Heart left ventricle (tissue), 13 donors: ENCODE measurements around the gene ZSCAN32.

ENCODE experiments used
- POLR2A ChIP-seq, 2 donors: fragments of 450-650 bp; IDR thresholded peaks; one replicate each; pipeline ENCODE4 v1.6.1; 2017; ENCODE audit warnings: antibody characterized with exemption in 2 of 2, mild to moderate bottlenecking in 2 of 2, moderate library complexity in 2 of 2
- TF ChIP-seq, protein P1 (sequence below), 12 donors: fragments of 200-600 bp; sonication (generic) in 4 of 12; IDR thresholded peaks; one replicate each; pipeline versions ENCODE4 v1.5.0 to v1.8.0; 2018 to 2022; ENCODE audit warnings: antibody characterized with exemption in 12 of 12, mild to moderate bottlenecking in 5 of 12
- donor health status: ischemic (EF 13 %, LVEDD 7.1; RV severe dilation, severe dysfunction).
- donor health status: DM: no; HTN: yes; CAD: no.
- donor health status: DM: no; HTN: no; CAD: no.
- donor health status: ischemic (EF 25% LVEDD 6.9; RV normal size, moderate dysfunction).
- donor health status: ischemic (EF 25% LVEDD 5.7; RV mildly dilated, moderate dysfunction).
- donor health status: ischemic (EF 35%, LVEDD 5.7; RV mildly dilated, moderate dysfunction).
- donor health status: nonischemic (EF 11% LVEDD 7.7; RV severe dilation, severe dysfunction).
- donor health status: DM: yes; HTN: yes; CAD: no.
- donor health status: PGD.
- donor health status: ischemic (EF 29% LVEDD 5.4; RV normal size, mild dysfunction).
- donor health status: nonischemic (EF 23%, LVEDD 6.1; RV moderate dilation, normal function).

DNA sequence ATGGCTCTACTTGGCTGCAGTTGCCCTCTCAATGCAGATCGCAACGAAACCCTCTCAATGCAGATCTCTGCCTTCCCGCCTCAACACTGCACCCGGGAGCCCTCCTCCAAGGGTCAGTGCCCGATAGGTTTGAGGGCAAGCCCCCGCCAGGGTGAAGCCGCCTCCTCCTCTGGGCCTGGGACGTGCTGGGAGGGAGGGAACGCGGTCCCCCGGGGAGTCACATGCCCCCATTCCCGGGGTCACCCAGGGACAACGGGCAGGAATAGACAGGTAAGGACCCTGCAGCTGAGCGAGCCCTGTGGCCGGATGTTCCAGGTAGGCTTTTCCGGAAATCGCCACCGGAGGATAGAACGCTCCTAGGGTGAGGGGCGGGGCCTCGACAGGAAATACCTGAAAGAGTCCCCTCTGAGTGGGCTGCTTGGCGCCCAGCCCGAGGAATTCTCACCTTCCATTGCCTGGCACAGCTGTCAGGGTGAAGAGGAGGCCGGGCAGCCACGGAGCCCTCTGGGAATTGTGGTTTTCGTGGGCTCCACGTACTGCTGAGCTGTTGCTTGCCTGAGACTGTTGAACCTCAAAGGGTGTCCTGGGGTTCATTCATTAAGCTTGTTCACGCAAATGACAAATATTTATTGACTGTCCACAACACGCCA lies 13.1 kb upstream of the ZSCAN32 start:
- TF ChIP-seq, protein P1, sequence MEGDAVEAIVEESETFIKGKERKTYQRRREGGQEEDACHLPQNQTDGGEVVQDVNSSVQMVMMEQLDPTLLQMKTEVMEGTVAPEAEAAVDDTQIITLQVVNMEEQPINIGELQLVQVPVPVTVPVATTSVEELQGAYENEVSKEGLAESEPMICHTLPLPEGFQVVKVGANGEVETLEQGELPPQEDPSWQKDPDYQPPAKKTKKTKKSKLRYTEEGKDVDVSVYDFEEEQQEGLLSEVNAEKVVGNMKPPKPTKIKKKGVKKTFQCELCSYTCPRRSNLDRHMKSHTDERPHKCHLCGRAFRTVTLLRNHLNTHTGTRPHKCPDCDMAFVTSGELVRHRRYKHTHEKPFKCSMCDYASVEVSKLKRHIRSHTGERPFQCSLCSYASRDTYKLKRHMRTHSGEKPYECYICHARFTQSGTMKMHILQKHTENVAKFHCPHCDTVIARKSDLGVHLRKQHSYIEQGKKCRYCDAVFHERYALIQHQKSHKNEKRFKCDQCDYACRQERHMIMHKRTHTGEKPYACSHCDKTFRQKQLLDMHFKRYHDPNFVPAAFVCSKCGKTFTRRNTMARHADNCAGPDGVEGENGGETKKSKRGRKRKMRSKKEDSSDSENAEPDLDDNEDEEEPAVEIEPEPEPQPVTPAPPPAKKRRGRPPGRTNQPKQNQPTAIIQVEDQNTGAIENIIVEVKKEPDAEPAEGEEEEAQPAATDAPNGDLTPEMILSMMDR (IDR thresholded peaks at IDR 0.05): no peak
- no peak for TF ChIP-seq POLR2A (IDR thresholded peaks at IDR 0.05)
